OCI-LY7 (cell line): ENCODE measurements around the gene MPI. TPM values are rescaled to one million over a fixed set of nuclear protein-coding genes. Genes with fewer than 3 reads are reported as not detected.

ENCODE experiments used
- BruUV-seq: library from RNA; stranded (reverse); fragments of 400-500 nt; replicated peaks from 2 replicates; lab custom pipeline; 2021; lab: Mats Ljungman, UMichigan
- CTCF ChIA-PET: fragments of 300-600 bp; sonication (Branson Sonifier 250); formaldehyde crosslinking; loops from one replicate; lab custom pipeline; 2022; ENCODE audit warnings: antibody characterized with exemption; ENCODE audit not compliant: unreplicated experiment; lab: Charles Lee
- POLR2A ChIA-PET: fragments of 300-600 bp; sonication (Branson Sonifier 250); formaldehyde crosslinking; loops from one replicate; lab custom pipeline; 2022; ENCODE audit warnings: antibody characterized with exemption; lab: Charles Lee
- DNase-seq: peaks from one replicate; pipeline ENCODE4 v3.0.0-alpha.2; 2015; ENCODE audit warnings: low spot score
- H2AFZ ChIP-seq: fragments of 200-600 bp; sonication (generic), shearing (Covaris generic); 2 replicates; pipeline ENCODE4 v1.6.1; 2014; ENCODE audit warnings: mild to moderate bottlenecking, antibody characterized with exemption, low read length, moderate library complexity
- H3K27ac ChIP-seq: fragments of 200-600 bp; sonication (generic); 2 replicates; pipeline ENCODE4 v1.5.1; 2014; ENCODE audit warnings: mixed run types, low read depth, mild to moderate bottlenecking, moderate library complexity, low read length, inconsistent platforms; ENCODE audit not compliant: poor library complexity, severe bottlenecking
- H3K36me3 ChIP-seq: fragments of 200-600 bp; sonication (generic); 2 replicates; pipeline ENCODE4 v1.6.1; 2014; ENCODE audit warnings: mild to moderate bottlenecking, antibody characterized with exemption, low read length, moderate library complexity, mixed read lengths; ENCODE audit not compliant: insufficient read depth
- H3K4me1 ChIP-seq: fragments of 200-600 bp; sonication (generic); 2 replicates; pipeline ENCODE4 v1.5.1; 2014; ENCODE audit warnings: mild to moderate bottlenecking, low read length; ENCODE audit not compliant: insufficient read depth, poor library complexity, severe bottlenecking
- H3K4me2 ChIP-seq: fragments of 200-600 bp; sonication (generic); 2 replicates; pipeline ENCODE4 v1.6.1; 2014; ENCODE audit warnings: mild to moderate bottlenecking, low read length
- H3K4me3 ChIP-seq: fragments of 200-600 bp; sonication (generic); 2 replicates; pipeline ENCODE4 v1.5.1; 2014; ENCODE audit warnings: mild to moderate bottlenecking, low read depth, low read length; ENCODE audit not compliant: poor library complexity, severe bottlenecking
- H3K79me2 ChIP-seq: fragments of 200-600 bp; sonication (generic); 2 replicates; pipeline ENCODE4 v1.6.1; 2016; ENCODE audit warnings: low read depth, mild to moderate bottlenecking, low read length, moderate library complexity, mixed read lengths; ENCODE audit not compliant: insufficient read depth
- H3K9me2 ChIP-seq: fragments of 200-600 bp; sonication (generic); 2 replicates; pipeline ENCODE4 v1.6.1; 2016; ENCODE audit warnings: mild to moderate bottlenecking, low read length, mixed read lengths; ENCODE audit not compliant: insufficient read depth
- H3K9me3 ChIP-seq: fragments of 200-600 bp; sonication (generic); 2 replicates; pipeline ENCODE4 v1.6.1; 2014; ENCODE audit warnings: mild to moderate bottlenecking, mixed run types, low read length, mixed read lengths
- H4K20me1 ChIP-seq: fragments of 200-600 bp; sonication (generic); 2 replicates; pipeline ENCODE4 v1.6.1; 2014; ENCODE audit warnings: mild to moderate bottlenecking, antibody characterized with exemption, low read length, moderate library complexity, mixed read lengths; ENCODE audit not compliant: insufficient read depth
- CTCF ChIP-seq: fragments of 200-600 bp; sonication (generic); conservative IDR thresholded peaks from 2 replicates; pipeline ENCODE4 v1.5.1; 2014; ENCODE audit warnings: mild to moderate bottlenecking, antibody characterized with exemption, low read length, moderate library complexity, mixed read lengths
- EZH2phosphoT487 ChIP-seq: fragments of 200-600 bp; sonication (generic); IDR thresholded peaks from 2 replicates; pipeline ENCODE4 v1.6.1; 2018; ENCODE audit warnings: low read depth, borderline replicate concordance, mild to moderate bottlenecking, mixed run types, antibody characterized with exemption, low read length, moderate library complexity, mixed read lengths
- intact Hi-C: fragments of 100-400 bp; cut with micrococcal nuclease; formaldehyde crosslinking; loops from one replicate; pipeline ENCODE4 v1.10.0; 2022; ENCODE audit not compliant: unreplicated experiment
- total RNA-seq, 2 experiments: library from RNA; depleted of rRNA in 1 of 2; stranded (reverse); fragments of >200 nt in 1 of 2; shearing (Covaris generic) in 1 of 2; gene quantifications; 2 replicates each; pipeline ENCODE4 v1.2.3, GENCODE V29; 2014 to 2022

Gene MPI
- total RNA-seq, 2 experiments from 2014 or later, result 58.9 to 67.2 TPM

- Histone ChIP-seq H4K20me1 (no peaks in the 10 kb centered on the region), H3K4me2 (peak within 1 kb of the TSS; percentile 100), H3K4me3 (peak within 1 kb of the TSS; percentile 91), H3K36me3 (peaks cover 48% of the 10 kb centered on the region), H3K79me2 (peaks cover 7% of the 10 kb centered on the region; the same call in 1 of the 2 replicates), H3K27ac (peak within 1 kb of the TSS; percentile 59), H2AFZ (peak within 1 kb of the TSS; percentile 96), H3K9me2 (no peaks in the 10 kb centered on the region), H3K9me3 (no peaks in the 10 kb centered on the region), H3K4me1 (peaks cover 43% of the 10 kb centered on the region)
- no TSS peak for BruUV-seq
- intact Hi-C loops, result no loop called here
- no peak; the same call in 1 of the 2 replicates for TF ChIP-seq CTCF
- TF ChIP-seq EZH2phosphoT487, result no peak
- POLR2A ChIA-PET, result interaction anchor here (0.5 to 1.8 kb wide), 11 partner anchors 9 to 545 kb away, joined by 3 to 5 read pairs (median 3); partner anchors contain the start of gene SIN3A
- CTCF ChIA-PET, result interaction anchor here (0.6 kb wide), 1 partner anchor 104 kb away, joined by 3 read pairs; no protein-coding TSS in a partner anchor
- DNase-seq, result peak; percentile 91
These were observed 16.8 kb downstream of the MPI start, which contains the start of gene FAM219B for GRCh38 chr15:74906450-74907162. Gene FAM219B (minus strand): TSS chr15:74906851. CDS start chr15:74906800, 51 bp downstream.

- H3K9me3 ChIP-seq, result no peaks in the 10 kb centered on the region
- peak overlapping the region; percentile 100 for H3K4me2 ChIP-seq
- TF ChIP-seq EZH2phosphoT487, result no peak
- TF ChIP-seq CTCF, result no peak
- ChIA-PET POLR2A (interaction anchor here (1.0 to 1.5 kb wide), 8 partner anchors 8 to 86 kb away, joined by 3 to 5 read pairs (median 4); no protein-coding TSS in a partner anchor), CTCF (interaction anchor here (0.5 to 1.9 kb wide), 2 partner anchors 44 to 47 kb away, joined by 5 to 7 read pairs; no protein-coding TSS in a partner anchor)
- peaks cover 48% of the 10 kb centered on the region for H3K36me3 ChIP-seq
- intact Hi-C loops, result no loop called here
- no peaks in the 10 kb centered on the region for H3K9me2 ChIP-seq
- peak overlapping the region; percentile 96 for H2AFZ ChIP-seq
- H3K4me3 ChIP-seq, result peak overlapping the region; percentile 91
- no peak for DNase-seq
- peaks cover 37% of the 10 kb centered on the region for H3K4me1 ChIP-seq
- H4K20me1 ChIP-seq, result no peaks in the 10 kb centered on the region
- peak overlapping the region; percentile 59 for H3K27ac ChIP-seq
- BruUV-seq, result TSS peak; percentile 81
- peaks cover 7% of the 10 kb centered on the region; the same call in 1 of the 2 replicates for H3K79me2 ChIP-seq
These were observed 17.5 kb downstream of the MPI start for GRCh38 chr15:74907163-74907870.
